ENCODE data around the gene SEPTIN2. TPM values are rescaled to one million over a fixed set of nuclear protein-coding genes. Genes with fewer than 3 reads are reported as not detected.
"Not testable (repeated sequence)": the region's sequence is repeated elsewhere in the genome, so short reads cannot be mapped to it uniquely, and the experiment has no call there.

Gene SEPTIN2
- total RNA-seq, 1 donor from 2014 or later, result 219 TPM

- no peak for DNase-seq (ENCODE audit: low spot score)
- intact Hi-C loops (cut with DNase I), result no loop called here
Observed at GRCh38 chr2:241364781-241365180, 49.1 kb downstream of the SEPTIN2 start.

DNA sequence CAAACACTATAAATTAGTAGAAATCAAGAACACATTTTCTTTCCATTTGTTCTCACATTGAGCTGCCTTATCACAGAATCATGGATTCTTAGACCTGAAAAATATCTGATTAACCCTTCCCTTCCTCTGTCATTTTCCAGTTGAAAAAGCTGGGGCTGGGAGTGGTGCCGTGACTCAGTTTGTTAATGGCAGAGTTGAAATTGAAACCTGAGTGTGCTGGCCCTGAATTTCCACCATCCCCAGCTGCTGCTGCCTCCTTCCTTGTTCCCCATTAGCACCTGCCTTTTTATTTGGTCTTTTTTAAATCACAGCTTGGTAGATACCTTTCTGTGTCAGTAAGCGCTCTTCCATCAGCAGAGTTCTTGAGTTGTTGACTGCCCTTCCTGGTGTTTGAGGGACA lies 51.0 kb downstream of the SEPTIN2 start:
- DNase-seq (ENCODE audit: low spot score), result no peak
- intact Hi-C loops (cut with DNase I), result no loop called here

DNA sequence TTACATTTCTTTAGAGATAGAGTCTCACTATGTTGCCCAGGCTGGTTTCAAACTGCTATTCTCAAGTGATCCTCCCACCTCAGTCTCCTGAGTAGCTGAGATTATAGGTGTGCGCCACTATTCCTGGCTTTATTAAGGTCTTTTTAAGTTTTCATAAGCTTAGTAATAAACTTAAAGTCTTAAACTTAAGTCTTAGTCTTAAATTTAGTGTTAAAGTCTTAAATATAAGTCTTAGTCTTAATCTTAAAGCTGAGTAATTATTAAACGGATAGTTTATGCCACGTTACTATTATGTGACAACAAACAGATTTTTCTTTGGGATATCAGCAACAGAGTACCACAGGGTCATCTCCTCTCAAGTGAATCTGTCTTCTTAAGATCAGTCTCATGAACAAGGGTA lies 52.9 kb downstream of the SEPTIN2 start:
- intact Hi-C loops (cut with DNase I), result no loop called here
- DNase-seq (ENCODE audit: low spot score), result no peak

DNA sequence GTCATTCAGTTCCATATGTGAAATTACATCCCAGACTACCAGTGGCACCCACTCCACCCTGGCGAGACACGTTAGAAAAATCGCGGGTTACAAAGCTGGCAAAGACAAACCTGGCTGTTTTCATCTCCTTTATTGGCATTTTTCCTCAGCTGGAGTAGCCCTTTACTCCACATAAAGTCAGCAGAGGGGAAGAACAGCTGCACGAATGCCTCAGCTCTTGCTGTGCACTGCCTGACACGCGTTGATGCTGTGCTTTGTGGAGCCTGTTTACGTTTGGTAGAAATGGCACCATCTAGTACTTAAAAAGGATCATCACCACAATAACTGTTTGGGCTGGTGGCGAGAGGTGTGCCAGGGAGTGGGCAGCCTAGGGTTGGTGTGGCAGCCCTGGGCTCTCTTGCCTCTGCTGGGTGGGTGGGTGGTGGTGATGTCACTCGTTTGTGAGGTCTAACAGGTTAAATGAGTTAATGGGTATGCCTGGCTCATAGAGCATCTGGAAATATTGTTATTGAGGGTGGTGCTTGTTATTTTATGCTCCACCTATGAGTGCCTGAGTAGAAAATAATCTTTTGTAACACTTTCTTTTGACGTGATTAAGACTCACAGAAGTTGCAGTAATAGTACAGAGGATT lies 56.8 kb downstream of the SEPTIN2 start:
- DNase-seq (ENCODE audit: low spot score), result no peak
- intact Hi-C loops (cut with DNase I), result no loop called here

DNA sequence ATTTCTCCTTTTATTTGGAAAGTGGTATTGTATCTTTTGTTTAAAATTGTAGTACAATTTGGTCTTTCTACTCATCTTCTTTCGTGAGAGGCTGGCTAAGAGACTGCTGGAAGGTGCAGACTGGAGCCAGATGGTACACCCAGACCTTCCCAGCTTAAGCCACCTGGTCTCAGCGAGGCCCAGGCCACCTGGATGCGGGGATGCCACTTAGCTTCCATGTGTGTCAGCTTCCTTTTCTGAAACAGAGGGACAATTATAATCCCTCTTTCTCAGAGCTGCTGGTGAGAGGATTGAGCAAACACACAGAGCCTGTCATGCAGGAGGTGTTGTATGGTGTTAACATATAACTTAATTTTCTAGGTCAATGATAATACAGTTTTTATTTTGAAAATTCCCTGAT lies 57.7 kb downstream of the SEPTIN2 start:
- DNase-seq (ENCODE audit: low spot score), result no peak
- intact Hi-C loops (cut with DNase I), result no loop called here

GRCh38 chr2:241373906-241374305 lies 58.2 kb downstream of the SEPTIN2 start:
- intact Hi-C loops (cut with DNase I); DNase-seq (ENCODE audit: low spot score): not testable (repeated sequence)

DNA sequence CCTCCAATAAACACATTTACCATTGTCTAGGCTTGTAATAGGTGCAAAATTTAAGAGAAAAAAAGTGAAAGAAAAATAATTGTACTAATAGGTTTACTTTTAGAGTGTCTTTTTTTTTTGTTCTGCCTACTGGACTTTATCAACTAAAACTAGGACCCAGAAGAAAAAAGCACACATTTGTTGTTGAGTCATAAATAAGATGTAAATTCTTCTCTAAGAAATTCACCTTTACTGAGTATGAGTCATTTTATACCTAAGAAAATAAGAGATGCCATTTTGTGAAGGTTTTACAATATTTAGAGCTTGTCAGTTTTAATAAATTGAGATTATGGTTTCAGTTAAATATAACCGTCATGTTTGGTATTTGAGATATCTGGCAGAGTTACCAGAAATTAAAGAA lies 59.6 kb downstream of the SEPTIN2 start:
- intact Hi-C loops (cut with DNase I), result no loop called here
- no peak for DNase-seq (ENCODE audit: low spot score)

- DNase-seq (ENCODE audit: low spot score), result no peak
- intact Hi-C loops (cut with DNase I), result no loop called here
Observed at GRCh38 chr2:241376808-241377207, 61.1 kb downstream of the SEPTIN2 start.

DNA sequence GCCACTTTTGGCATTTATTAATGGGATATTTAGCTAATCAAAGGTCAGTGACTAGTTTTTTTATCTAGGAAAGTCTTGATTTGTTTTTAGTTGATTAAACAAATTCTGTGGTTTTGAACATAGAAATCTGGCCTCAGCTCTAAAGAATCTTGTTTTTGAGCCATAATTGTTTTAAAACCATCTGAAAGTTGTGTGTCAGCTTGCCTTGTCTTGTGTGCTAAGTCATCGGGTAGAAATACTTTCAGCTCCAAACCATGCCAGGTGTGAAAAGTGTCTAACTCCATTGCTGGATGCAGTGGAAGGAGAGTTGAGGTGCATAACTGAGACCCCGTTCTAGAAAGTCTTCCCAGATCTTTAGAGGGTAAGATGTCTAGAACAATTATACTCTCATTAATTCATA lies 63.1 kb downstream of the SEPTIN2 start:
- DNase-seq (ENCODE audit: low spot score), result no peak
- intact Hi-C loops (cut with DNase I), result no loop called here

DNA sequence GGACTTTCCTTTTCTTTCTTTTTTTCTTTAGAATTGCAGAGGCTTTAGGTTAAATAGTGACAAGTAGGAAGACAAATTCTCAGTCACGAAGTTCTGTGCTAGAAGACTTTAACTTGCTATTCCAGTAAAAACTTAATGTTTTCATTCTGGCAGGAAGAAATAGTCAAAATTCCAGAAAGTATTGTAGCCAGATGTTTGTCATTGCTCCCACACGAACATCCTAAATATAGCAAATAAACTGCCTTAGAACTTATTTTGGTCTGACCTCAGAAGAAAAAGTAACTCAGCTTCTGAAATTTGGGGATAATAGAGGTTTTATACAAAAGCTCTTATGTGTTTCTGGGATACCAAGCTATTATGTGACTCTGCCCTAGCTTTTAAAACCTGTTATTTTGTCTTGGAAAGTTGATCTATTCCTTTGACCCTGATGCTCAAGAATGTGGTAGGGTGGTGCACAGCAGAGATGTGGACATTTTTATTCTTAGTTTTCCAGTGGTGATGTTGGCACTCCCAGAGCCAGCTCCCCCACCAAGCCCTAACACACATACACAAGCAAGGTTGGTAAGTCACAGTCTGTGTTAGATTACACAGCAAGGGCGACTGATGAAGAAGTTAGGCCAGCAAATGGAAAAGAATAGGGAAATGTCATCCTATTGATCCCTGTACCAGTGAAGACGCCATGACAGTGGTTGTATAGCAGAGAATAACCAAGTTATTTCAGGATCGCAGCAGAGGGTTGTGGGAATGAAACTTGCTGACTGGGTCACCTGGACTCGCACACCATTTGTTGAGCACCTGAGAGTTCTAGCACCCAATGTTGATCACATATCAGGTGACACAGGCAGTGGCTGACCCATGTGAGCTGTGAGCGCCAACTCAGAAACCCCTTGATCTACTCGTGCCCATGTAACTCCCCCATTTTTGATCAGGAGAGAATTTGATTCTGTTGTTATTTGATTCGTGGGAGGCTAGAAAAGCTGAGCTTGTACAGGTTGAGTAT lies 64.1 kb downstream of the SEPTIN2 start:
- no peak for DNase-seq (ENCODE audit: low spot score)
- intact Hi-C loops (cut with DNase I), result no loop called here

DNA sequence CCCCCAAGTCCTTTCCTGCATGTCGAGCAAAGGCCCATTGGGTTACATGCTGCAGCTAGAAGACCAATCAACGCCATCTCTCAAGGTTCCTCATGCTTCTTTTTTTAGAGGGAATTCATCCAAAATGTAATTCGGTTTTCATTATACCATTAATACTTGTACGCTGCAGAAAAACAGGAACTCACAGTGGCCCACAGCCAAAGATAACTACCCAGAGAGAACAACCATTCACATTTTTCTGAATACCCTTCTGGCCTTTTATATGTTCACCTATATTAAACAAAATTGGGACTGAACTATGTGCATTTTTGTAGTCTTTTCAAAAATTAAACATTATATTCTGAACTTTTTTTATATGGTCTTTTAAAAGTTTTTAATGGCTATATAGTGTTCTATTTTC lies 66.1 kb downstream of the SEPTIN2 start:
- DNase-seq (ENCODE audit: low spot score), result no peak
- intact Hi-C loops (cut with DNase I), result no loop called here

DNA sequence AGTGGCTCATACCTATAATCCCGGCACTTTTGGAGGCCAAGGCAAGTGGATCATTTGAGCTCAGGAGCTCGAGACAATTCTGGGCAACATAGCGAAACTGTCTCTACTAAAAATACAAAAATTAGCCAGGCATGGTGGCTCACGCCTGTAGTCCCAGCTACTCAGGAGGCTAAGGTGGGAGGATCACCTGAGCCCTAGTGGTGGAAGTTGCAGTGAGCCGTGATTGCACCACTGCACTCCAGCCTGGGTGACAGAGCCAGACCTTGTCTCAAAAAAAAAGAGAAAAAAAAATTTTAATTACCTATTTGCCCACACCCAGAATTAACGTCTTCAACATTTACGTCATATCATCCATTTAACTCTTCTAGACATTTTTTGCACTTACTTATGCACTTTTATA lies 69.7 kb downstream of the SEPTIN2 start:
- intact Hi-C loops (cut with DNase I), result not testable (repeated sequence)

DNA sequence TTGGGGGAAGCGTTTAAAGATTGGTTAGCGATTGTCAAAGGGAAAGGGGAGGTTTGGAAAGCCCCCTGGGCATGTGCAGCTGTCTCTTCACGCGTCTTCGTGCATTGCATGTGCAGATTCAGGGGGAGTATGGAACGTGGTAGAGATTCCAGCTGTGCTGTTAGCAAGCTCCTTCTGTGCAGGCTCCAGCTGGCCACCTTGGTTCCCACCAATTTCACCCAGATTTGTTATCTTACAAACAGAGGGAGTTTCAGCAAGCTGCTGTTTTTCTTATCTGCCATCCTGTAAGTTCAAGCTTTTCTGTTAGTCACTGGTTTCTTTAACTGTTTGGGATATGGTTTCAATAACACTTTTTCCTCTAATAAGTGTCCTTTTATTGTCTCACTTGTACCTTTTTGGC lies 70.8 kb downstream of the SEPTIN2 start:
- intact Hi-C loops (cut with DNase I), result no loop called here
- no peak for DNase-seq (ENCODE audit: low spot score)

More for the DNA sequence above, 69.7 kb downstream of the SEPTIN2 start:
- not testable (repeated sequence) for DNase-seq (ENCODE audit: low spot score)

- intact Hi-C loops (cut with DNase I), result no loop called here
- no peak for DNase-seq (ENCODE audit: low spot score)
Observed at GRCh38 chr2:241389697-241390096, 74.0 kb downstream of the SEPTIN2 start.

GRCh38 chr2:241390301-241391206 lies 74.8 kb downstream of the SEPTIN2 start:
- no peak for DNase-seq (ENCODE audit: low spot score)
- intact Hi-C loops (cut with DNase I), result no loop called here

- no peak for DNase-seq (ENCODE audit: low spot score)
- intact Hi-C loops (cut with DNase I), result no loop called here
Observed at GRCh38 chr2:241391892-241392665, 76.4 kb downstream of the SEPTIN2 start.

DNA sequence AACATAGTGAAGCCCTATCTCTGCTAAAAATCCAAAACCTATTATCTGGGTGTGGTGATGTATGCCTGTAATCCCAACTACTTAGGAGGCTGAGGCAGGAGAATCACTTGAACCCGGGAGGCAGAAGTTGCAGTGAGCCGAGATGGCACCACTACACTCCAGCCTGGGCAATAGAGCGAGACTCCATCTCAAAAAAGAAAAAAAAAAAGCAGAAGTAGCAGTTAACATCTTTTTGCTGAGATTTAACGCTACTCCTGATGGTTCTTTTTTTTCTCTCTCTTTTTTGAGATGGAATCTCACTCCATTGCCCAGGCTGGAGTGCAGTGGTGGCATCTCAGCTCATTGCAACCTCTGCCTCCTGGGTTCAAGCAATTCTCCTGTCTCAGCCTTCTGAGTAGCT lies 77.0 kb downstream of the SEPTIN2 start:
- DNase-seq (ENCODE audit: low spot score); intact Hi-C loops (cut with DNase I): not testable (repeated sequence)

DNA sequence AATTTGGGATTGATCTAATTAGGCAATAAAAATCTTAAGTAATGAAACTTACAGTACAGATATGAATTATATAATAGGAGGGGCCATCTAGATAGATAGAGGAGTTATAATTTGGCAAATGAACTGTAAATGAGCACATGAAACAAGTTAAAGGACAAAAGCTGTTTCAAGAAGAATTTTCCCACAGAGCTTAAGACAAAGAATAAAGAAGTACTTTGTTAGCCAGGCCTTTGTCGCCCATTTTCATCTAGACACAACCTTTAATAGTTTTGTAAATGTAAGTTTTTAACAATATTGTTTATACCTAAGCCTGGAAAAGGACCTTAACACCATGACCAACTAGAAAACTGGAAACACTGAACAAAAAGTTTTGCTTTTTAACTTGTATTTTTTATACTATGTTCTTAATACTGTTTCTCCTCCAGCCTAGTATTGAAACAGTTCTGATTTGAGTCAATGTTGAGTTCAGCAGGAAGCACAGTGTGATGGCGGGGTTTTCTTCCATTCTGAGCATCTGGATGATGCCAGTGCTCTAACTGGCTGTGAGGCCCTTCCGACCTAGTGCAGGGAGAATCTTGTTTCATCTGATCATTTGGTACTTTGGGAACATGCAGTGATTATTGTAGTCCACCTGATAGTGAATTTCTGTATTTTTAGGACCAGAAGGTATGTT lies 77.9 kb downstream of the SEPTIN2 start:
- DNase-seq (ENCODE audit: low spot score), result no peak
- intact Hi-C loops (cut with DNase I), result no loop called here

GRCh38 chr2:241396809-241397208 lies 81.1 kb downstream of the SEPTIN2 start:
- DNase-seq (ENCODE audit: low spot score); intact Hi-C loops (cut with DNase I): not testable (repeated sequence)

Data from cardiac septum (tissue), 1 donor.